MCF 10A (cell line): ENCODE measurements around the gene ANP32B. TPM values are rescaled to one million over a fixed set of nuclear protein-coding genes. Genes with fewer than 3 reads are reported as not detected.

ENCODE experiments used
- BruUV-seq: library from RNA; stranded (reverse); fragments of 400-500 nt; replicated peaks from 2 replicates; lab custom pipeline; 2021; lab: Mats Ljungman, UMichigan
- CTCF ChIA-PET: fragments of 300-600 bp; sonication (Branson Sonifier 250); formaldehyde crosslinking; extraction: SDS; loops from one replicate; lab custom pipeline; 2021; ENCODE audit warnings: antibody characterized with exemption, inconsistent platforms; lab: Yijun Ruan, JAX
- POLR2A ChIA-PET: fragments of 300-600, 350-650 bp; sonication (Branson Sonifier 250); formaldehyde crosslinking; extraction: SDS; loops from one replicate; lab custom pipeline; 2020; ENCODE audit warnings: antibody characterized with exemption, inconsistent platforms; lab: Yijun Ruan, JAX
- DNase-seq: peaks from one replicate; pipeline ENCODE4 v3.0.0-alpha.2; 2018; ENCODE audit not compliant: unreplicated experiment
- H3K27ac Mint-ChIP-seq: one replicate; pipeline ENCODE4 v1.8.0; 2022; ENCODE audit warnings: mild to moderate bottlenecking, low read depth, mixed read lengths; ENCODE audit not compliant: unreplicated experiment
- H3K27me3 Mint-ChIP-seq: one replicate; pipeline ENCODE4 v1.8.0; 2022; ENCODE audit warnings: mixed read lengths; ENCODE audit not compliant: insufficient read depth, unreplicated experiment
- H3K36me3 Mint-ChIP-seq: one replicate; pipeline ENCODE4 v1.8.0; 2022; ENCODE audit warnings: mild to moderate bottlenecking, moderate library complexity, mixed read lengths; ENCODE audit not compliant: insufficient read depth, unreplicated experiment
- H3K4me1 Mint-ChIP-seq: one replicate; pipeline ENCODE4 v1.8.0; 2022; ENCODE audit warnings: mixed read lengths; ENCODE audit not compliant: insufficient read depth, unreplicated experiment
- H3K4me3 Mint-ChIP-seq: one replicate; pipeline ENCODE4 v1.8.0; 2022; ENCODE audit warnings: mild to moderate bottlenecking, moderate library complexity, mixed read lengths; ENCODE audit not compliant: unreplicated experiment
- H3K9me3 Mint-ChIP-seq: one replicate; pipeline ENCODE4 v1.8.0; 2022; ENCODE audit warnings: mixed read lengths; ENCODE audit not compliant: unreplicated experiment
- CTCF ChIP-seq: fragments of 200-600 bp; IDR thresholded peaks from one replicate; pipeline ENCODE4 v1.8.0; 2022; ENCODE audit warnings: antibody characterized with exemption, mild to moderate bottlenecking; ENCODE audit not compliant: unreplicated experiment
- intact Hi-C: fragments of 100-400 bp; cut with micrococcal nuclease; formaldehyde crosslinking; loops from 2 replicates; pipeline ENCODE4 v1.14.1; 2022
- total RNA-seq: library from RNA; stranded (reverse); gene quantifications from 2 replicates; pipeline ENCODE4 v1.2.3, GENCODE V29; 2022

Gene ANP32B
- total RNA-seq, 1 experiment from 2014 or later = 245 TPM

- H3K36me3 Mint-ChIP-seq = no peaks in the 10 kb centered on the region
- intact Hi-C loops = no loop called here
- no TSS peak for BruUV-seq
- POLR2A ChIA-PET = no interaction called here
- H3K4me1 Mint-ChIP-seq = no peaks in the 10 kb centered on the region
- CTCF ChIA-PET = interaction anchor here (0.5 to 3.1 kb wide), 4 partner anchors 8 to 838 kb away, joined by 3 to 14 read pairs (median 10); no protein-coding TSS in a partner anchor
- H3K9me3 Mint-ChIP-seq = no peaks in the 10 kb centered on the region
- no peak for DNase-seq
- TF ChIP-seq CTCF = no peak
- peaks cover 17% of the 10 kb centered on the region for H3K27me3 Mint-ChIP-seq
- H3K27ac Mint-ChIP-seq = no peak overlapping the region
- H3K4me3 Mint-ChIP-seq = no peak overlapping the region
Observed at GRCh38 chr9:97961361-97961760, 21.8 kb upstream of the ANP32B start.

- POLR2A ChIA-PET = no interaction called here
- intact Hi-C loops = no loop called here
- DNase-seq = no peak
- CTCF ChIA-PET = interaction anchor here (0.7 to 3.1 kb wide), 5 partner anchors 8 to 61 kb away, joined by 3 to 14 read pairs (median 7); no protein-coding TSS in a partner anchor
- Mint-ChIP-seq H3K27me3 (peaks cover 17% of the 10 kb centered on the region), H3K27ac (no peak overlapping the region), H3K4me3 (no peak overlapping the region), H3K4me1 (no peaks in the 10 kb centered on the region), H3K36me3 (no peaks in the 10 kb centered on the region), H3K9me3 (no peaks in the 10 kb centered on the region)
- no TSS peak for BruUV-seq
- TF ChIP-seq CTCF = no peak
Observed at GRCh38 chr9:97962136-97962535, 21.0 kb upstream of the ANP32B start.

GRCh38 chr9:97962575-97962974, 20.6 kb upstream of the ANP32B start:
- no peaks in the 10 kb centered on the region for H3K36me3 Mint-ChIP-seq
- intact Hi-C loops = no loop called here
- POLR2A ChIA-PET = no interaction called here
- no peak for DNase-seq
- no peak for TF ChIP-seq CTCF
- CTCF ChIA-PET = interaction anchor here (0.7 to 3.1 kb wide), 5 partner anchors 8 to 61 kb away, joined by 3 to 14 read pairs (median 7); no protein-coding TSS in a partner anchor
- no peaks in the 10 kb centered on the region for H3K9me3 Mint-ChIP-seq
- peaks cover 21% of the 10 kb centered on the region for H3K27me3 Mint-ChIP-seq
- no peak overlapping the region for H3K27ac Mint-ChIP-seq
- H3K4me1 Mint-ChIP-seq = no peaks in the 10 kb centered on the region
- no TSS peak for BruUV-seq
- H3K4me3 Mint-ChIP-seq = no peak overlapping the region

- ChIA-PET CTCF (interaction anchor here (0.6 to 3.1 kb wide), 3 partner anchors 9 to 294 kb away, joined by 3 to 14 read pairs (median 7); no protein-coding TSS in a partner anchor), POLR2A (no interaction called here)
- Mint-ChIP-seq H3K4me1 (no peaks in the 10 kb centered on the region), H3K9me3 (no peaks in the 10 kb centered on the region), H3K27ac (no peak overlapping the region), H3K36me3 (no peaks in the 10 kb centered on the region), H3K4me3 (no peak overlapping the region), H3K27me3 (peaks cover 27% of the 10 kb centered on the region)
- no peak for DNase-seq
- BruUV-seq = no TSS peak
- TF ChIP-seq CTCF = no peak
- intact Hi-C loops = no loop called here
Observed at GRCh38 chr9:97963232-97963631, 19.9 kb upstream of the ANP32B start.
